SIG-M5 (cell line): ENCODE results near the gene CD96.

Experiments used
- DNase-seq: peaks from one replicate; lab custom pipeline; 2025; lab: John Stamatoyannopoulos, UW

CD96 gene

DNA sequence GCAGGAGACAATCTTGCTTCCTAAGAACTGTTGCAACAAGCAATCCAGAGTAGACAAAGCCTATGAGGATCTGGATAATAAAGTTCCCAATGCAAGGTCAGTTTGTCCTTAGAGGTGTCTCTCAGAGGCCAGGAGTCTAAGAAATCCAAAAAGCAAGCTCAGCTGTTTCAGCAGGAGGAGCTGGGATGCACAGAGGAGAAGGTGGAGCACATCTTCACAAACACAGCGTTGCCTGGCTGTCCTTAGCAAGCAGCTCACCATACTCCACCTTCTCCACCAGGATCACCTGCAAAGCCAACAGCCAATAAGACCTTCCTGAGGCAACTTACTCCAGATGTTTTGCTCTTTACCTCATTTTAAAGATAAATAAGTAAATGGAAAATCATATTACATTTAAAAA is 52.8 kb downstream of the CD96 start:
- DNase-seq = no peak

GRCh38 chr3:111595232-111595631 is 53.2 kb downstream of the CD96 start, which contains the start of gene ZBED2:
Gene ZBED2 (minus strand): TSS chr3:111595346. CDS start chr3:111594201, 1,145 bp downstream.
- no peak for DNase-seq

DNA sequence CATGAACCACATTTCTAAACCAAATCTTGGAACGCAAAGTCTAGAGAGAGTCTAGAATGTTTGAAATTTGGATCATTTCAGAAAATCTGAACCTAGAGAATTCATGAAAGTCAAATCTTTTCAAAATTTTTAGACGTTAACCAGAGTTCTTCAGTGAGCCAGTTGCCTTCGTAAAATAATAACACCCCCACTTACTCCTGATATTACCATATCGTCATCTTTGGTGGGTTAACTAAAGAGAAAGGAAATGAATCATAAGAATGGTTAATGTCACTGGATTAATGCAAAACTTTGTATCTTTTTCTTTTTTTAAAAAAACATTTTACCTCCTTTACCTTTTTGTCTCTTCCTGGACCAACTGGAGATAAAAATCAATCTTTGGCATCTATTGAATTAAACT is 54.3 kb downstream of the CD96 start:
- DNase-seq = no peak

- DNase-seq = no peak
Measured at GRCh38 chr3:111598139-111598538, 56.1 kb downstream of the CD96 start.

DNA sequence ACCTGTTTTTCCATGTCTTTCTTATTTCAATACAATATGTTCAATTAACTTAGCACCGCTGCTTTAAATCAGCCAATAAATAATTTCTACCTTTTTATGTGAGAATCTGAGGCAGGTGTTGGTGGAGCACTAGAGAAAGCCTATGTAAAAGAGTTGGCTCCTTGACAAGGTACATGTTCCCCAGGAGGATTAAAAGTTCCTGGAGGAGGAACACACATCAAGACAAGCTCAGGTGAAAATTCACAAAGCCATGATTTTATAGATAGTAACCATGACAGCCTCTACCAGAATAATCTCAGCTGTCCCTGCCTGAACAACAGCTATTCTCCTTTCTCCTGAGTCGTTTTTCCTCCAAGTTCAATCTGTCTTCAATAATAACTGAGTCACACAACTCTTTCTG is 56.6 kb downstream of the CD96 start:
- DNase-seq = no peak

- DNase-seq = no peak
Measured at GRCh38 chr3:111601810-111602209, 59.8 kb downstream of the CD96 start.

DNA sequence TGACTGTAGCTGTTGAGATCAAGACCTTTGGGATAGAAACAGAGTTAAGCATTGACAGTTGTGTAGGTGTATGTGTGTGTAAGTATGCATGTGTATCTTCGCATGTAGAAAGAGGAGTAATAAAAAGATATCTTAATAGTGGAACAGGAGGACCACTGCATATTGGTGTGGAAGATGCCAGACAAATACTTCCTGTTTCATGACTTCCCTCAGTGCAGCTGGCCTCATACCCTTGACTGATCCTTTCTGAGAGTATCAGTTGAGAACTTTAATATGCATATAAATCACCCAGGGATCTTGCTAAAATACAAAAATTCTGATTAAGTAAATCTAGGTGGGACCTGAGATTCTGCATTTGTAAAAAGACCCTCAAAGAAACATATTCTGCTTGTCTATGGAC is 61.7 kb downstream of the CD96 start:
- no peak for DNase-seq

DNA sequence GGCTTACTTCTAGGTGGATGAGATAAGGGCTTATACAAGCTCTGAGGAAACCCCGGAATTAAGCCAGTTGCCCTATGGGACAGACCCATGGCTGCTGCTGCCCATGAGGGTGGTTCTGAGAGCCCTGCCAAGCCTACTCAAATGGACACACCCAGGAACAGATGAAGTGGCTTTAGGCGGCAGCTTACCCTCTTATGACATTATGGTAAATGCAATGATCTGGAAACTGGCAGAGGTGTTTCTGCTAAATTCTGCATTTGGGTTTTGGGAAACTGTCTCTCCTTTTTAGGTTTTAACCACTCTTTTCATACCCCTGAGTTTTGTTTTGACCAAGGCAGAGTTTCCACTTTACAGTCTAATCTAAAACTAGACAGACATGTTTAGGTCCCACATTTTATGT is 62.1 kb downstream of the CD96 start:
- no peak for DNase-seq

DNA sequence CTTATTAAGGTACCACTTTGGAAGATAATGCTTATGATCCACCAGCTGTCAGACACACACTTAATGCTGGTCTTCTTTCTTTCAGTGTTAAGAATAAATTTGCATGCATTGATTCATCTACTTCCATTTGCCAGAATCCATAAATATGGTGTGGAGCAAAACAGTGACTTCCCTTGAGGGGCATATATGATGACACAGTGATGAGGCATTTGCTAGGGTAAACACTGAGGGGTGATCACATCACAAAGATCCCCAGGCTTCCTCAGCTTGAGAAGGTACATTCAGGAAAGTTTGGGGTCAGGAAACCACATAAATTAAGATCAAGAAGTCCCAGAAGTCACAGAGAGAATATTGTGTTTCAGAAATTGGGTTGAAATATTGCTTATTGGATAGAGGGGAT is 63.0 kb downstream of the CD96 start:
- no peak for DNase-seq

- DNase-seq = no peak
Measured at GRCh38 chr3:111605493-111605892, 63.5 kb downstream of the CD96 start.

- no peak for DNase-seq
Measured at GRCh38 chr3:111607240-111607920, 65.4 kb downstream of the CD96 start.

DNA sequence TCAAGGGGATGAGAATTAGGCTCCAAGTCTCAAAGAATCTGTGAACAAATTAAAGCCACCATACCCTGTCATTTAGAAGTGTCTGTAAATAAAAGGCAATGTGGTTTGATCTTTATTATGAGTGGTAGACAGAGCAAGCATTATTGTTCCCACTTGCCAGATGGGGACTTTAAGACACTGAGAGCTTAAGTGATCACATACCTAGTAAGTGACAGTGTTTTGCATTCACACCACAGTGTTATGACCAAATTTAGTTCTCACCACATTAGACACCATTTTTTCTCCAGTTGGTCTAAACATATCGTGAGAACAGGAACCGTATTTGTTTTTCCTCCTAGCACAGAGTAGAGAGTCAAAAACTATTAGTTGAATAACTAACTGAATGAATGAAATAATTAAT is 66.4 kb downstream of the CD96 start:
- no peak for DNase-seq

- no peak for DNase-seq
Measured at GRCh38 chr3:111609700-111610099, 67.7 kb downstream of the CD96 start.

- DNase-seq = no peak
Measured at GRCh38 chr3:111610189-111610588, 68.2 kb downstream of the CD96 start.

GRCh38 chr3:111610612-111611054 is 68.6 kb downstream of the CD96 start:
- no peak for DNase-seq

DNA sequence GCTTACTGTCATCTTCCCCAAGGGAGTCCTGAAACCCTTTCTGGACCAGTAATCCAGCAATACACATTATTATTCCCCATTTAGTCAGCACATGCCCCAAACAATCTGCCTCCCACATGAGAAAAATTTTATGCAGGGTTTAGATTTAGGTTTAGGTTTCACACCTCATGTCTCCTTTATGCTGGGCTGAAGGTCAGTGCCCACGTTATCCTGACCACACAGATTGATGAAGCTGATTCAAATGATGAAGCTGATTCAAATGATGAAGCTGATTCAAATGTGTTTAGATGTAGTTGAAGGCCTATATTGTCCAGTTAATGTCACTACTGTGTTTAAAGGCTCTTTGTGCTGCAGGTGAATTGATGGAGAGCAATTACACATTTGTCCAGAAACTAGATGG is 71.3 kb downstream of the CD96 start:
- no peak for DNase-seq

- no peak for DNase-seq
Measured at GRCh38 chr3:111615880-111616279, 73.9 kb downstream of the CD96 start.

- no peak for DNase-seq
Measured at GRCh38 chr3:111616417-111617105, 74.6 kb downstream of the CD96 start.

GRCh38 chr3:111617406-111617805 is 75.4 kb downstream of the CD96 start:
- DNase-seq = no peak

- DNase-seq = no peak
Measured at GRCh38 chr3:111617912-111618601, 76.1 kb downstream of the CD96 start.

- DNase-seq = no peak
Measured at GRCh38 chr3:111618945-111619344, 76.9 kb downstream of the CD96 start.

GRCh38 chr3:111619833-111620232 is 77.8 kb downstream of the CD96 start:
- no peak for DNase-seq

DNA sequence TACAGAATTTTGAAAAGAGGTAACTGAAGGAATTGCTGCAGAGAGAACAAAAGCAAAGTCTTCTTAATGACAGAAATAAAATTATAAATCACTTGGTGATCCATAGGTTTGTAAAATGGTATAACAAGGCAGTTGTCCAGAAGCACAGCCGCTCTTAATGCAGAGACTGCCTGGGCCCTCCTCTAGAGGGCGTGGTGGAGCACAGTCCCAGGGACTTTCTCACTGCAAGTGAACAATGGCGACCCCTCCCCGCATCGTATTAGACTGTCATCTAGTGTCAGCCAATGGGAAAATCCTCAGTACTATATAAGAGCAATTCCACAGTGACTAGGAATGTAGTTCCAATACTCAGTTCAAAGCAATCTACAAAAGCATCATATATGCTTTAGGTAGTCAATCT is 79.5 kb downstream of the CD96 start:
- no peak for DNase-seq
